H1 (cell line): ENCODE data around the gene CUX1. TPM values are rescaled to one million over a fixed set of nuclear protein-coding genes. Genes with fewer than 3 reads are reported as not detected.

Experiments used
- CTCF ChIA-PET: fragments of 300-600 bp; sonication (Branson Sonifier 250); formaldehyde crosslinking; loops from one replicate; lab custom pipeline; 2021; ENCODE audit not compliant: partially characterized antibody; lab: Charles Lee
- POLR2A ChIA-PET: fragments of 300-600 bp; sonication (Branson Sonifier 250); formaldehyde crosslinking; loops from one replicate; lab custom pipeline; 2021; ENCODE audit warnings: inconsistent platforms; ENCODE audit not compliant: partially characterized antibody; lab: Charles Lee
- DNase-seq, 2 experiments: peaks; one replicate each; pipeline versions ENCODE4 v3.0.0 to v3.0.0-alpha.2; 2010 to 2022; ENCODE audit warnings: low spot score in 2 of 2, low read depth in 1 of 2, mixed read lengths in 1 of 2
- FAIRE-seq: peaks from 2 replicates; lab custom pipeline; 2011; peaks lifted over from hg19 to GRCh38; lab: Jason Lieb, UNC
- H2AFZ ChIP-seq: 2 replicates; pipeline ENCODE4 v1.8.1; 2012; ENCODE audit warnings: low read length, inconsistent platforms
- H2AK5ac ChIP-seq: 2 replicates; pipeline ENCODE4 v1.6.1; 2013; ENCODE audit warnings: low read depth, low read length
- H2BK120ac ChIP-seq: replicated peaks from 2 replicates; pipeline ENCODE3; 2013; ENCODE audit warnings: low read depth, low read length, inconsistent platforms
- H2BK12ac ChIP-seq: 2 replicates; pipeline ENCODE4 v1.6.1; 2013; ENCODE audit warnings: low read depth, low read length
- H2BK15ac ChIP-seq: 2 replicates; pipeline ENCODE4 v1.6.1; 2013; ENCODE audit warnings: low read length
- H2BK20ac ChIP-seq: 2 replicates; pipeline ENCODE4 v1.6.1; 2013; ENCODE audit warnings: low read length
- H2BK5ac ChIP-seq: 2 replicates; pipeline ENCODE4 v1.6.1; 2013; ENCODE audit warnings: low read depth, low read length
- H3K14ac ChIP-seq: 2 replicates; pipeline ENCODE4 v1.6.1; 2013; ENCODE audit warnings: inconsistent platforms; ENCODE audit not compliant: insufficient read length
- H3K18ac ChIP-seq: 2 replicates; pipeline ENCODE4 v1.6.1; 2013; ENCODE audit warnings: low read length; ENCODE audit errors: extremely low read depth
- H3K23ac ChIP-seq: 2 replicates; pipeline ENCODE4 v1.6.1; 2013; ENCODE audit warnings: inconsistent platforms; ENCODE audit not compliant: insufficient read length
- H3K23me2 ChIP-seq: 2 replicates; pipeline ENCODE4 v1.6.1; 2013; ENCODE audit warnings: low read depth, low read length
- H3K27ac ChIP-seq: 2 replicates; pipeline ENCODE4 v1.6.1; 2011; ENCODE audit warnings: low read depth, low read length, inconsistent platforms
- H3K27me3 ChIP-seq, 4 experiments: replicated peaks in 1 of 4; 1 replicate in 1 of 4; 2 replicates in 3 of 4; pipeline versions ENCODE4 v1.6.1 to v1.8.1; 2011 to 2013; ENCODE audit warnings: low read length in 3 of 4, mild to moderate bottlenecking in 3 of 4, inconsistent platforms in 2 of 4, mixed read lengths in 2 of 4, moderate library complexity in 1 of 4; ENCODE audit not compliant: control insufficient read depth in 3 of 4, insufficient read depth in 3 of 4; ENCODE audit errors: extremely low read depth in 1 of 4
- H3K36me3 ChIP-seq, 4 experiments: 2 replicates each; pipeline versions ENCODE4 v1.6.1 to v1.8.1; 2011 to 2013; ENCODE audit warnings: mild to moderate bottlenecking in 4 of 4, low read length in 3 of 4, moderate library complexity in 2 of 4, control low read depth in 1 of 4, inconsistent platforms in 1 of 4; ENCODE audit not compliant: insufficient read depth in 4 of 4, control insufficient read depth in 2 of 4
- H3K4ac ChIP-seq: replicated peaks from 2 replicates; pipeline ENCODE3; 2013; ENCODE audit warnings: low read length, low read depth, mixed read lengths, inconsistent platforms; ENCODE audit not compliant: insufficient read length
- H3K4me1 ChIP-seq, 4 experiments: replicated peaks in 1 of 4; 1 replicate in 1 of 4; 2 replicates in 3 of 4; pipeline versions ENCODE4 v1.6.1 to v1.8.1; 2011 to 2013; ENCODE audit warnings: low read length in 3 of 4, inconsistent platforms in 2 of 4, mixed read lengths in 1 of 4; ENCODE audit not compliant: insufficient read depth in 4 of 4, control insufficient read depth in 3 of 4
- H3K4me2 ChIP-seq, 2 experiments: 2 replicates each; pipeline versions ENCODE4 v1.6.1 to v1.8.1; 2011 to 2013; ENCODE audit warnings: low read depth in 2 of 2, low read length in 2 of 2, control low read depth in 1 of 2, inconsistent platforms in 1 of 2, mild to moderate bottlenecking in 1 of 2; ENCODE audit not compliant: insufficient read depth in 1 of 2
- H3K4me3 ChIP-seq, 4 experiments: fragments of 200-600, 300-600 bp in 1 of 4; sonication (generic), shearing (Covaris generic), sonication (Bioruptor Twin) in 1 of 4; 2 replicates each; pipeline versions ENCODE4 v1.5.1 to v1.8.1; 2011 to 2016; ENCODE audit warnings: low read length in 4 of 4, low read depth in 3 of 4, control low read depth in 2 of 4, inconsistent platforms in 2 of 4, mild to moderate bottlenecking in 2 of 4, mixed read lengths in 1 of 4, moderate library complexity in 1 of 4; ENCODE audit not compliant: insufficient read depth in 2 of 4; ENCODE audit errors: extremely low read depth in 1 of 4
- H3K56ac ChIP-seq: replicated peaks from 2 replicates; pipeline ENCODE3; 2013; ENCODE audit warnings: low read depth, mild to moderate bottlenecking, mixed read lengths, low read length, inconsistent platforms; ENCODE audit not compliant: insufficient read length
- H3K79me1 ChIP-seq: 2 replicates; pipeline ENCODE4 v1.6.1; 2013; ENCODE audit warnings: low read depth, low read length, control low read depth
- H3K79me2 ChIP-seq, 2 experiments: 2 replicates each; pipeline versions ENCODE4 v1.6.1 to v1.8.1; 2012 to 2013; ENCODE audit warnings: low read length in 2 of 2, mild to moderate bottlenecking in 2 of 2, inconsistent platforms in 1 of 2; ENCODE audit not compliant: insufficient read depth in 2 of 2, control insufficient read depth in 1 of 2
- H3K9ac ChIP-seq, 4 experiments: replicated peaks in 1 of 4; 1 replicate in 1 of 4; 2 replicates in 3 of 4; pipeline versions ENCODE4 v1.6.1 to v1.8.1; 2011 to 2013; ENCODE audit warnings: low read depth in 3 of 4, low read length in 3 of 4, control low read depth in 2 of 4, mild to moderate bottlenecking in 2 of 4, moderate library complexity in 2 of 4, inconsistent platforms in 1 of 4; ENCODE audit errors: extremely low read depth in 1 of 4
- H3K9me3 ChIP-seq, 2 experiments: 2 replicates each; pipeline versions ENCODE4 v1.6.1 to v1.8.1; 2012 to 2013; ENCODE audit warnings: mild to moderate bottlenecking in 2 of 2, moderate library complexity in 2 of 2, control low read depth in 1 of 2, inconsistent platforms in 1 of 2, low read depth in 1 of 2, low read length in 1 of 2, mixed read lengths in 1 of 2; ENCODE audit not compliant: insufficient read depth in 2 of 2
- H4K20me1 ChIP-seq, 2 experiments: replicated peaks in 1 of 2; 2 replicates each; pipeline versions ENCODE3 to v1.8.1; 2011 to 2013; ENCODE audit warnings: inconsistent platforms in 2 of 2, low read length in 2 of 2, mild to moderate bottlenecking in 1 of 2; ENCODE audit not compliant: insufficient read depth in 2 of 2, control insufficient read depth in 1 of 2
- H4K5ac ChIP-seq: 2 replicates; pipeline ENCODE4 v1.6.1; 2013; ENCODE audit warnings: low read length, low read depth, mixed read lengths, inconsistent platforms; ENCODE audit not compliant: insufficient read length
- H4K8ac ChIP-seq: 2 replicates; pipeline ENCODE4 v1.8.0; 2013; ENCODE audit warnings: mild to moderate bottlenecking, moderate library complexity, low read length, inconsistent platforms; ENCODE audit not compliant: insufficient read depth; ENCODE audit errors: extremely low read depth
- H4K91ac ChIP-seq: replicated peaks from 2 replicates; pipeline ENCODE3; 2013; ENCODE audit warnings: low read length, mixed read lengths, inconsistent platforms; ENCODE audit not compliant: insufficient read length
- BCL11A ChIP-seq, 2 experiments: IDR thresholded peaks; one replicate each; pipeline ENCODE4 v1.6.1; 2011; ENCODE audit warnings: low read depth in 2 of 2, low read length in 2 of 2, mild to moderate bottlenecking in 2 of 2
- CREB1 ChIP-seq: IDR thresholded peaks from 2 replicates; pipeline ENCODE4 v1.6.1; 2012; ENCODE audit warnings: inconsistent platforms
- EGR1 ChIP-seq: IDR thresholded peaks from 2 replicates; pipeline ENCODE4 v1.6.1; 2011; ENCODE audit warnings: low read depth, low read length, borderline replicate concordance
- JUN ChIP-seq: IDR thresholded peaks from 2 replicates; pipeline ENCODE4 v1.6.1; 2011; ENCODE audit warnings: low read depth, mild to moderate bottlenecking, improper control_type of control experiment, low read length
- KDM1A ChIP-seq: fragments of 200-600, 300-600 bp; sonication (generic); IDR thresholded peaks from 2 replicates; pipeline ENCODE4 v1.7.1; 2016; ENCODE audit warnings: mild to moderate bottlenecking, low read length, borderline replicate concordance
- NRF1 ChIP-seq: IDR thresholded peaks from 2 replicates; pipeline ENCODE4 v1.6.1; 2011; ENCODE audit warnings: mild to moderate bottlenecking, low read depth, low read length, improper control_type of control experiment
- POLR2A ChIP-seq, 2 experiments: IDR thresholded peaks; 1 replicate in 1 of 2; 2 replicates in 1 of 2; pipeline ENCODE4 v1.6.1; 2011; ENCODE audit warnings: low read depth in 2 of 2, low read length in 2 of 2, mild to moderate bottlenecking in 2 of 2; ENCODE audit errors: control extremely low read depth in 1 of 2
- RNF2 ChIP-seq: fragments of 200-900, 300-1000 bp; sonication (generic); IDR thresholded peaks from 2 replicates; pipeline ENCODE4 v1.7.1; 2016; ENCODE audit warnings: borderline replicate concordance, low read depth, mild to moderate bottlenecking, antibody characterized with exemption, low read length; ENCODE audit not compliant: poor library complexity, severe bottlenecking; ENCODE audit errors: missing control alignments
- SIN3A ChIP-seq, 2 experiments: IDR thresholded peaks in 1 of 2; conservative IDR thresholded peaks in 1 of 2; 2 replicates each; pipeline ENCODE4 v1.6.1; 2011 to 2012; ENCODE audit warnings: low read length in 2 of 2, improper control_type of control experiment in 1 of 2, low read depth in 1 of 2, mild to moderate bottlenecking in 1 of 2
- SP4 ChIP-seq: IDR thresholded peaks from 2 replicates; pipeline ENCODE4 v1.6.1; 2012; ENCODE audit warnings: low read length, inconsistent platforms
- TCF12 ChIP-seq: IDR thresholded peaks from 2 replicates; pipeline ENCODE4 v1.6.1; 2011; ENCODE audit warnings: low read depth, mild to moderate bottlenecking, low read length
- WGBS, 2 experiments: shearing (Covaris generic) in 1 of 2; methylation state at CpG; one replicate each; pipeline versions ENCODE4 v1.1.6 to v1.1.7; 2013 to 2015; ENCODE audit warnings: low lambda C conversion rate in 2 of 2, mixed read lengths in 2 of 2, inconsistent platforms in 1 of 2, low coverage in 1 of 2, missing lambda C conversion rate in 1 of 2; ENCODE audit not compliant: insufficient replicate concordance in 2 of 2, insufficient coverage in 1 of 2, insufficient read length in 1 of 2; ENCODE audit errors: extremely low coverage in 1 of 2, missing lambda C conversion rate in 1 of 2; 5-methylcytosine and 5-hydroxymethylcytosine counted together
- polyA plus RNA-seq, 7 experiments: library from polyadenylated mRNA; depleted of rRNA in 3 of 7; stranded (reverse) in 5 of 7; unstranded in 2 of 7; fragments of >200 nt in 5 of 7; fragments of 200-250 nt in 2 of 7; gene quantifications; 1 replicate in 5 of 7; 2 replicates in 1 of 7; 4 replicates in 1 of 7; pipeline versions ENCODE4 v1.2.1 to v1.2.3, GENCODE V29; 2011 to 2013; ENCODE audit warnings: missing spikeins in 2 of 7, mixed read lengths in 2 of 7
- total RNA-seq: library from RNA; stranded (reverse); fragmentation: NEBNext Ultra II Directional; extraction: Animal tissue kit (Norgen Biotek cat#: 25700); gene quantifications from 2 replicates; pipeline ENCODE4 v1.2.1, GENCODE V29; 2021

The CUX1 gene
- total and polyA plus RNA-seq, 2 of the 8 experiments (the other 6 are each of a cell fraction or from before 2014, with no cell fraction given) = 21.6 to 65.9 TPM

DNA sequence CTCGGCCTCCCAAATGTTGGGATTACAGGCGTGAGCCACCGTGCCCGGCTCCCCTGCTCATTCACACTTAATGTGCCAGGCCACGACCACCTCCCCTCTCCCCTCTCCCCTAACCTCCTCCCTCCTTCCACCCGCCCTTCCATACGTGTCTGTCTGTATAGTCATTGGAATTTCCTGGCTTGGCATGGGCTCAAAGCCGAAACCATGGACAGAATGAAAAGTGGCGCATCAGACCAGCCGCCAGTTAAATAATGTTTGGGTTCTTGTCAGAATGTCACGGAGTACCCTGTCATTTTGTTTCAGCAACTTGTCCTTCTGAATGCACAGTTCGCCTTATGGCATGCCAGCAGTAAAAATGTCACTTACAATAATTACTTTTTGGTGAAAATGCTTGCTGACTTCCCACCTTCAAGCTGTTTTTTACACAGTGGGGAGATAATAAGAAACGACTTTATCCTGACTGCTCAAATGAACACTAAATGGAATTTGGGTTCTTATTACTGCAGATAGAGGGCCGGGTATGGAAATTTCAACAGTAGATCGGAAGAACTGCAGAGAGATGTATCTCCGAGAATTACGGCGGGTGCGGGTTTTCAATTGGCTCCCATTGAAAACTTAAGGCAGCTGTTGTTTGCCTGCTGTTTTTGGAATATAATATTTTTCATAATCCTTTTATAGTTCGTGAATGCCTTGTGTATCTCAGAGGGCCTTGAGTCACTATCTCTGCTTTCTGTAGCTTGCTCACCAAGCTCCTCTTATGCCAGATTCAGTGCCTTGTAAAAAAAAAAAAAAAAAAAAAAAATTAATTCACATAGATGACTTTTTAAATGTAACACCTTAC lies 403.8 kb downstream of the CUX1 start:
- DNase-seq = no peak
- Histone ChIP-seq H2BK20ac (no peak overlapping the region), H4K91ac (no peak overlapping the region), H3K27ac (no peak overlapping the region), H3K4me3 (no peak overlapping the region), H2BK5ac (no peak overlapping the region), H2BK12ac (no peak overlapping the region), H3K18ac (no peak overlapping the region), H3K4me1 (0 out of 7 replicates have a peak, but pooled peaks cover 0 to 2% (median 0%) of the 10 kb centered on the region in 4 experiments), H3K9ac (no peak overlapping the region), H4K5ac (no peak overlapping the region), H4K20me1 (peaks cover 0 to 2% of the 10 kb centered on the region in 2 experiments), H2AFZ (no peak overlapping the region), H3K23me2 (peaks cover 4% of the 10 kb centered on the region; the same call in 1 of the 2 replicates), H3K4me2 (no peak overlapping the region), H4K8ac (no peak overlapping the region), H3K23ac (no peak overlapping the region), H2BK120ac (no peak overlapping the region), H3K9me3 (no peaks in the 10 kb centered on the region), H3K36me3 (peaks cover 0 to 3% (median 1%) of the 10 kb centered on the region in 4 experiments; a peak in 1 of 8 replicates), H3K79me1 (peaks cover 4% of the 10 kb centered on the region; the same call in 1 of the 2 replicates), H3K4ac (no peak overlapping the region), H3K27me3 (no peaks in the 10 kb centered on the region), H2AK5ac (no peak overlapping the region), H3K79me2 (no peaks in the 10 kb centered on the region), H3K56ac (no peak overlapping the region), H3K14ac (no peak overlapping the region), H2BK15ac (no peak overlapping the region)
- FAIRE-seq = no peak
- TF ChIP-seq BCL11A (IDR thresholded peaks at IDR 0.05; ENCODE audit: low read depth in 2 of 2, low read length in 2 of 2) (no peak), SIN3A (conservative IDR thresholded peaks at IDR 0.05 in 1 of 2, IDR thresholded peaks at IDR 0.05 in 1 of 2; ENCODE audit: low read depth in 1 of 2, low read length in 2 of 2) (no peak), POLR2A (IDR thresholded peaks at IDR 0.05; ENCODE audit: control extremely low read depth in 1 of 2, low read depth in 2 of 2, low read length in 2 of 2) (no peak), NRF1 (no peak), KDM1A (no peak), CREB1 (no peak), EGR1 (no peak), SP4 (no peak), JUN (no peak), TCF12 (no peak), RNF2 (no peak)
- 91% methylated on average over 19 of the region's 20 CpGs; no CpG with 5 or more reads in 1 of the 2 experiments for WGBS, 2 experiments
- ChIA-PET CTCF (interaction anchor here (1.3 to 5.1 kb wide), 3 partner anchors 11 to 47 kb away, joined by 3 to 26 read pairs (median 6); no protein-coding TSS in a partner anchor), POLR2A (interaction anchor here (0.7 kb wide), 1 partner anchor 40 kb away, joined by 3 read pairs; no protein-coding TSS in a partner anchor)
